Osteocyte (in vitro differentiated cells): ENCODE data around the gene CYP2S1. TPM values are rescaled to one million over a fixed set of nuclear protein-coding genes. Genes with fewer than 3 reads are reported as not detected.

Experiments
- DNase-seq: peaks from one replicate; pipeline ENCODE4 v3.0.0; 2021; ENCODE audit warnings: mixed read lengths; ENCODE audit not compliant: unreplicated experiment; ENCODE audit errors: extremely low spot score
- H3K27ac Mint-ChIP-seq: one replicate; pipeline ENCODE4 v1.8.0; 2021; ENCODE audit warnings: mild to moderate bottlenecking, mixed read lengths; ENCODE audit not compliant: unreplicated experiment
- H3K27me3 Mint-ChIP-seq: one replicate; pipeline ENCODE4 v1.8.0; 2021; ENCODE audit warnings: mixed read lengths; ENCODE audit not compliant: unreplicated experiment
- H3K36me3 Mint-ChIP-seq: one replicate; pipeline ENCODE4 v1.8.0; 2021; ENCODE audit warnings: mixed read lengths; ENCODE audit not compliant: unreplicated experiment
- H3K4me1 Mint-ChIP-seq: one replicate; pipeline ENCODE4 v1.8.0; 2021; ENCODE audit warnings: mixed read lengths; ENCODE audit not compliant: unreplicated experiment
- H3K4me3 Mint-ChIP-seq: one replicate; pipeline ENCODE4 v1.8.0; 2021; ENCODE audit warnings: mild to moderate bottlenecking, moderate library complexity, mixed read lengths; ENCODE audit not compliant: unreplicated experiment
- H3K9me3 Mint-ChIP-seq: one replicate; pipeline ENCODE4 v1.8.0; 2021; ENCODE audit warnings: mixed read lengths; ENCODE audit not compliant: unreplicated experiment
- CTCF ChIP-seq: fragments of 200-600 bp; sonication (generic); IDR thresholded peaks from 2 replicates; pipeline ENCODE4 v1.5.0; 2021; ENCODE audit warnings: antibody characterized with exemption, mild to moderate bottlenecking, moderate library complexity
- total RNA-seq: library from RNA; stranded (reverse); gene quantifications from 2 replicates; pipeline ENCODE4 v1.2.1, GENCODE V29; 2021

Gene CYP2S1
- total RNA-seq, 1 donor from 2014 or later: not detected

- no peaks in the 10 kb centered on the region for H3K4me1 Mint-ChIP-seq
- TF ChIP-seq CTCF: no peak
- H3K36me3 Mint-ChIP-seq: no peaks in the 10 kb centered on the region
- no peak overlapping the region for H3K27ac Mint-ChIP-seq
- H3K4me3 Mint-ChIP-seq: no peak overlapping the region
- H3K27me3 Mint-ChIP-seq: peaks cover 5% of the 10 kb centered on the region
- DNase-seq: no peak
- no peaks in the 10 kb centered on the region for H3K9me3 Mint-ChIP-seq
These were observed 36.8 kb upstream of the CYP2S1 start for GRCh38 chr19:41156207-41156606.

GRCh38 chr19:41159881-41160280 is 33.1 kb upstream of the CYP2S1 start:
- Mint-ChIP-seq H3K4me1 (no peaks in the 10 kb centered on the region), H3K36me3 (no peaks in the 10 kb centered on the region), H3K9me3 (no peaks in the 10 kb centered on the region), H3K27ac (no peak overlapping the region), H3K27me3 (peaks cover 2% of the 10 kb centered on the region), H3K4me3 (no peak overlapping the region)
- TF ChIP-seq CTCF: no peak
- DNase-seq: no peak

- DNase-seq: no peak
These were observed 31.1 kb upstream of the CYP2S1 start for GRCh38 chr19:41161903-41162302.

GRCh38 chr19:41166944-41167804 is 25.8 kb upstream of the CYP2S1 start:
- Mint-ChIP-seq H3K36me3 (no peaks in the 10 kb centered on the region), H3K9me3 (no peaks in the 10 kb centered on the region), H3K27ac (no peak overlapping the region), H3K27me3 (peaks cover 12% of the 10 kb centered on the region), H3K4me1 (no peaks in the 10 kb centered on the region), H3K4me3 (no peak overlapping the region)
- no peak for TF ChIP-seq CTCF
- no peak for DNase-seq

More at GRCh38 chr19:41161903-41162302, 31.1 kb upstream of the CYP2S1 start:
- no peaks in the 10 kb centered on the region for H3K9me3 Mint-ChIP-seq
- H3K4me1 Mint-ChIP-seq: no peaks in the 10 kb centered on the region
- H3K36me3 Mint-ChIP-seq: no peaks in the 10 kb centered on the region
- no peak overlapping the region for H3K4me3 Mint-ChIP-seq
- H3K27me3 Mint-ChIP-seq: peaks cover 2% of the 10 kb centered on the region
- TF ChIP-seq CTCF: peak; percentile 16
- no peak overlapping the region for H3K27ac Mint-ChIP-seq

DNA sequence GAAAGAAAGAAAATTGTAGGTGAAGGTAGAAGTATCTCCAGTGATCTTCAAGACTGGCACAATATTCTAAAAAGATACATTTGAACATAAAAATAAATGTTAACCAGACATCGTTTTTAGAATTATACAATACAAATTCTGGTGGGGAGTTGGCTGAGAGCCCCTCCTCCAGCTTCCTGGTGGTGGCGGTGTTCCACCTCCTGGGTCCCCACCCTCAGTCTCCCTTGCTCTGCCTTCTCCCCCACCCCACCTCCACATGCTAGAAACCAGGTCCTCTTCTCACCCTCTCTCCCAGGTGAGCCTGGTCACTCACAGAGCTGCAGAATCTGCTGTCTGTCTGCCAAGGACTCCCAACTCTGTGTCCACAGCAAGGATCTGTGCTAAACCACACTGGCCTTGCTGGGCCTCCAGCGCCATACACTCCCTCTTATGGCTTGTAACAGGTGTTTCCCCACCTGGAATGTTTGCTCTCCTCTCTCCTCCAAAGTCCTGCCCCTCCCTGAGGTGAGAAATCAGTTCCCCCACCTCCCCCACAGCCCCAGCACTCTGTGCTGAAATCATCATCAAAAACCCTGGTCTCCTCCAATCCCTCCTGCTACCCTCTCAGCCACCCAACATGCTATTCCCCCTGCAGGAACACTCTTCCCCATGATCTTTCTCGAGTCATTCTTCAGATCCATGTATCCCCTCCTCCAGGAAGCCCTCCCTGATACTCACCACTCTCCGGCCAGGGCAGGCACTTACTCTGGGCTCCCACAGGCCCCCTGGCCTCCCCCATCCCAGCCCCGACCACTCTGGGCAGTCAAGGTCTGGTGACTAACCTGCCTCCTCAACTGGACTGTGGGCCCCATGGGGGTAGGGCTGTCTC is 20.5 kb upstream of the CYP2S1 start:
- peaks cover 12% of the 10 kb centered on the region for H3K27me3 Mint-ChIP-seq
- H3K4me3 Mint-ChIP-seq: no peak overlapping the region
- peaks cover 9% of the 10 kb centered on the region for H3K4me1 Mint-ChIP-seq
- no peaks in the 10 kb centered on the region for H3K36me3 Mint-ChIP-seq
- TF ChIP-seq CTCF: no peak
- no peak overlapping the region for H3K27ac Mint-ChIP-seq
- no peak for DNase-seq
- no peaks in the 10 kb centered on the region for H3K9me3 Mint-ChIP-seq
